SIG-M5 (cell line): ENCODE results near the gene MINDY1.

ENCODE experiments used
- DNase-seq: peaks from one replicate; lab custom pipeline; 2025; lab: John Stamatoyannopoulos, UW

The MINDY1 gene

DNA sequence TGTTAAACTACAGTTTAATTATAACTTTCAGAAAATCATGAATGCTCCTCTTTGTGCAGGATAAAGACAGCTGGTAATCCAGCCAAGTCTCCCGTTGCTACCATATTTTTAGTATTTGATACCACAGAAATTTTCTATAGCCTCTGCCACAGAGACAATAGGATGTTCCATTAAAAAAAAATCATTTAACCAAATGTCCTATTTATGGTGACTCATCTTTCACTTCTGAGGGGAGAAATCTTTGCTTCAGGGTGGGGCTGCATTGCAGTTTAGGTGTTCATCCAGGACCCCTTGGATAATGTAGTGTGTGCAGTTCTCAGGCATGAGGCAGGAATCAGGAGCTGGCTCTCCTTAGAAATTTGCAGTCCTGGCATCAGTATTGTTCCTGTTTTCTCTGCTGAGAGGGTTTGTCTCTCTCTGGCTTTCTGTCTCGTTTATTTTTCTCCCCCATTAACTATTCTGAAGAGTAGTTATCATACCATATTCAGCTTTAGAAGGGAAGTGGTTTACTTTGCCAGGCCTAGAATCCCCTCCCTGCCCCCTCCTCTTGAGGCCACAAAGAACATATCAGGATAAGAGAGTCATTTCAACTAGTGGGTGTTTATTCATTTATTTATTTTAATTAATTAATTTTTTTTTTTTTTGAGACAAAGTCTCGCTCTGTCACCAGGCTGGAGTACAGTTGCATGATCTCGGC is 4.6 kb upstream of the MINDY1 start:
- no peak for DNase-seq

DNA sequence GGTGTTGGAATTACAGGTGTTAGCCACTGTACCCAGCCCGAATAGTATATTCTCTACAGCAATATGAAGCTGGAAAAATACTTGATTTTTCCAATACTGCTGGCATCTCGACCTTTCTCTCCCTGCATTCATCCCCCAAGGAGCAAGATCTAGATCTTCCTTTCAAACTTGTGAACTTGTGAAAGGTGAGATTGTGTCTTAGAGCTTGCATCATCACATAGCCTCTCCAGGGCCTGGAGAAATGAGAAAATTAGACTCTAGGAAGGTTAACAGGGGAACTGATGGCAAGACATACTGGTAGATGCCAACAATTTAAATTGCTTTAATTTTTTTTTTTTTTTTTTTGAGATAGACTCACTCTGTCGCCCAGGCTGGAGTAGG is 3.6 kb upstream of the MINDY1 start:
- DNase-seq = no peak

DNA sequence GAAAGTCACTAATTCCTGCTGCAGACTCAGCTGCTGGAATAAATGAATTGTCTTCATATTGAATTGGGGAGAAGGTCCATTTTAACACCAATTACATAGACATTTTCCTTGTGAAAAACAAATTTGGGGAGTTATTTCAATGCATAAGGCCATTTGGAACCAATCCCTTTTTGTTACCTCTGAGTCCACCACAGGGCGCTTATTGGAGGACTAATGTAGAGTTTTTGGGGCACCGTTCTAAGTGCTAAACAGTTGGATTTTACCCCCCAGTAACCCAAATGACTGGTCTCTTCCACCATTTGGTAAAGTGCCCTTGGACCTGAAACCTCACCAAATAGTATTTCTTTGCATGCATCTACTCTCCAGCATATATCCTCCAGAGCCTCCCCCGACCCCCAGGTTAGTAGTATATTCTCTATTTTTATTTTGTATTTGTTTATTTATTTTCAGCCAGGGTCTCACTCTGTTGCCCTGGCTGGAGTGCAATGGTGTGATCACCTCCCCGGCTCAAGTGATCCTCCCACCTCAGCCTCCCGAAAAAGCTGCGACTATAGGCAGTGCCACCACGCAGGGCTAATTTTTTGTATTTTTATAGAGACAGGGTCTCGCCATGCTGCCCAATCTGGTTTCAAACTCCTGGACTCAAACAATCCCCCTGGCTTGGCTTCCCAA is 3.1 kb upstream of the MINDY1 start:
- DNase-seq = no peak

GRCh38 chr1:151009206-151009587 is 2.5 kb upstream of the MINDY1 start:
- no peak for DNase-seq

- peak; percentile 89 for DNase-seq
Observed at GRCh38 chr1:151008244-151009205, 1.8 kb upstream of the MINDY1 start, which contains the start of gene PRUNE1. PRUNE1 (plus strand) TSS chr1:151008449; CDS start chr1:151008633, 184 bp downstream.

GRCh38 chr1:151007853-151008243 is 1.1 kb upstream of the MINDY1 start:
- no peak for DNase-seq

DNA sequence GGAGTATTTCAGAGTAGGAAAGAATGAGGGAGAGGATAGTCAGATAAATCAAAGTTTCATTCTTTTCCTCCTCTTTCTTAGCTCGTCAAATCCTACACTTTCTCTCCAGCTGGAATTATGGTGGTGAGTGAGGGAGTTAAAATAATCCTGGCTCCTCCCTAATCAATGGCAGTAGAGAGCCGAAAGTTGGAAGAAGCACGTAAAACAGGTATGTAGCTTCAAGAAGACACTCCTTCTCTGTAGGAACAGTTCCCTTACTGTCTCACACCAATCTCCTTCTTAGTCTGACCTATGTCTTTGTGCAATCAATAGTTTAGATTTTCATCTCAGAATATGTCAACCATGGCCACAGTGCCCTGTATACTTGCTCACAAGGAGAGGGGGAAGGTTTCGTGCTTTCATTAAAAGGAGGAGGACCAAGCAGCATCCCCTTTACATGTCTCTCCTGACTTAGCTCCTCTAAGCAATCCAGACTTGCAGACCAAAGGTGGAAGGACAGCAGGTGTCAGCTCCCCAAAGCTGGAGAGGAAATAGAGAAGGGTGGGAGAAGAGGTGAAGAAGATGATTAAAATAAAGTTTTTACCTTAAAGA is 878 bp downstream of the MINDY1 start:
- no peak for DNase-seq

DNA sequence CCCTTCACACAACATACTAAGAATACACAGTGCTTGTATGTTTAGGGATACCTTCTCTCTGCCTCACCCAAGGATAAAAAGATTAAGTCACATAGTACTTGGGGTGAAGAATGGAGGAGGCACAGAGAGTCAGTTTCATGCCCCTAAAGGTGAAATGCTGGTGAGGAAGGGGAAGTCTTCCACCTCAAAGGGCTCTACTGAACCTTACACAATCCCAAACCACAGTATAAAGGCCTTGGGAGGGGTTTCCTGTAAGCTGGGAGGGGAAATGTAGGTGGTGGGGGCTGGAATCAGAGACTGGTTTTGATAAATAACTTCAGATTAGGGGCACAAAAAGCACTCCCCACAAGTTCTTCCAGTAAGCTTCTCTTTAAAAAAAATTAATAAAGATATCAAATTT is 3.5 kb downstream of the MINDY1 start:
- no peak for DNase-seq

- DNase-seq = no peak
Observed at GRCh38 chr1:151002611-151003010, 4.1 kb downstream of the MINDY1 start.

DNA sequence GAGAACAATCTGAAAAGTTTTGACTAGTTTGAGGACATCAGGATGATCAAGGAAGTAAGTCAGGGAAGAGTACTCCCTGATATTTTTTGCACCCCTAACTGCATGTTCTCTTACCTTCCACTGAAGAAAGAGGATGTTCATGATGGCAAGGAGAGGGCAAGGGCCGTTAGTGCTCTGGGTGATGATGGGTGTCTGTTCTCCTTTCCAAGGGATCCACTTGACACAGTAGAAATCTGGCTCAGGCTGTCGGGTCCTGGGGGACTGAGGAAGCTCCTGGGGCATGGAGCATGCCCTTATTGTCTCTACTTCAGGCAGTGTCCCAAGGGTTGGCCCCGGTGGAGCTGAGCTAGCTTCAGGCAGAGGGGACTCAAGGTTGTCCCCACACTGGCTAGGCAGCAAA is 4.7 kb downstream of the MINDY1 start:
- no peak for DNase-seq

- DNase-seq = no peak
Observed at GRCh38 chr1:151001602-151002001, 5.1 kb downstream of the MINDY1 start.

DNA sequence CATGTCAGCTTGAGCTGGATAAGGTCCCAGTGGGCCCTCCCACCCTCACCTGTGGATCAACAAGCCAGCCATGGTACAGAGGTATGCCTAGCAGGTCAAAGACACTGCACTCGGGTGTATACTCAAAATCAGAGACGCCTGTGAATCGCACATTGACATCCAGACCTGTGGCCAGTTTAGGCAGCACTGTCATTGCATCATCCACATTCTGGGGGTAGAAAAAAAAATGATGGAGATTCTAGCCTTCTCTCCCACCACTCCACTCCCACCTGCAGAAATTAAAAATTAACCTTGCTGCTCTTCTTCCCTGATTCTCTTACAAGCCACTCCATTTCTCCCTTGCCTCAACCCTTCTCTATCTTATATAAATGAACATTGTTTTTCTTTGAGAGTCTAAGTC is 6.3 kb downstream of the MINDY1 start:
- no peak for DNase-seq

DNA sequence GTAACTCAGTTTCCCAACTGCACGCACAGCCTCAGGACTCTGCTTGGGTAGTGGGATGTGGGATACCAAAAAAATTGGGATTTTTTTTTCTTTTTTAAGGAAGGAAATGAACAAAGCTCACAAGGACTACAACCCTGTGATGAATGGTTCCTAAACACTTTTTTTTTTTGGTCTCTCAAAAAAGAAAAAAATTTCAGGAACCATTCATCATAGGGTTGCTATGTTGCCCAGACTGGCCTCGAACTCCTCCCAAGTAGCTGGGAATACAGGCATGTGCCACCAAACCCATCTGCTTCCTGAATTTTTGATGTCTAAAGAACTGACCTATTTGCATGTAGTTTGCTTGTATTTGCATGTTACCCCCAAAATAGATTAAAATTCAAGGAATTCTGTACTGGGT is 6.8 kb downstream of the MINDY1 start:
- no peak for DNase-seq

GRCh38 chr1:150999051-150999674 is 7.5 kb downstream of the MINDY1 start:
- DNase-seq = no peak

GRCh38 chr1:150997949-150998348 is 8.8 kb downstream of the MINDY1 start:
- DNase-seq = no peak

GRCh38 chr1:150997126-150997872 is 9.4 kb downstream of the MINDY1 start:
- DNase-seq = no peak

GRCh38 chr1:150995896-150996295 is 10.8 kb downstream of the MINDY1 start:
- no peak for DNase-seq

- DNase-seq = no peak
Observed at GRCh38 chr1:150995460-150995859, 11.2 kb downstream of the MINDY1 start.

DNA sequence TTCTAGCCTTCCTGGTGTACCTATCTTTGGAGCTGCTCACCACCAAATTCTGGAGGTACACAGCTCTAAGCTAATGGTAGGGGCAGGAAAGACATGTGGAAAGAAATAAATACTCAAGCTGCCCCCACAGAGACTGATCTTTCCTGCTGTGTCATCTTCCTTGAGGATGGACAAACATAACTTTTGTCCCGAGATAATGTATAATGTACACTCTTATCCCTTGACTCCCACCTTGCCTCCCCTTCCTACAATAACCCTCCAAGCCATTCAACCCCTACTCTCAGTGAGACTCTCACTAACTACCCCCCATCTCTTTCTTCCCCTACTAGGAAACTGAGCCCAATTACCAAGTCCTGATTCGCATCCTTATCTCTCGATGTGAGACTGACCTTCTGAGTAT is 12.5 kb downstream of the MINDY1 start:
- DNase-seq = no peak

DNA sequence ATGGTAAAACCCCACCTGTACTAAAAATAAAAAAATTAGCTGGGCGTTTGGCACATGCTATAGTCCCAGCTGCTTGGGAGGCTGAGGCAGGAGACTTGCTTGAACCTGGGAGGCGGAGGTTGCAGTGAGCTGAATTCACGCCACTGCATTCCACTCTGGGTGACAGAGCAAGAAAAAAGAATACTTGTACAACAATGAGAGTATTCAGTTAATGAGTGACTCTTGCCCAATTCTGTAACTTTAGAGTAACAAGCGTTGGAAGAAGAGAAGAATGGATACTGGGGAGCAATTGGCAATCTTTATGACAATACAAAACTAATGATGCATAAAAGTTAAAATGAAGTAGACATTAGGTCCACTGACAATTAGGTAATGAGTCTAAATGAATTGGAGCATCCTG is 14.1 kb downstream of the MINDY1 start:
- DNase-seq = no peak

DNA sequence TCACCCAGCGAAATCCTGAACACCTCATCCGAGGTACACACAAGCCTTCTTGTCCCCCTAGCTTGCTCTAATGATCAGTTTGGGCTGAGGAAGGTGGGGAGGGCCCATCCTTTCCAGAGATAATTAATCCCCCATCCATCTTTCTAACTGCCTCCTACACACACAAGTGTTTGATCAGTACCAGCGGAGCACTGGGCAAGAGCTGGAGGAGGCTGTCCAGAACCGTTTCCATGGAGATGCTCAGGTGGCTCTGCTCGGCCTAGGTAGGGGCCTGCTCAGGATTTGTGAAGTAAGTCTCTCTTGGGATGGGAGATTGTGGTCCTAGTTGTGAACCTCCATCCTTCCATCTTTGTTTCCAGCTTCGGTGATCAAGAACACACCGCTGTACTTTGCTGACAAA is 18.8 kb downstream of the MINDY1 start:
- DNase-seq = no peak
